ENCODE data around the gene AMER3. TPM values are rescaled to one million over a fixed set of nuclear protein-coding genes. Genes with fewer than 3 reads are reported as not detected.

Gene AMER3, protein sequence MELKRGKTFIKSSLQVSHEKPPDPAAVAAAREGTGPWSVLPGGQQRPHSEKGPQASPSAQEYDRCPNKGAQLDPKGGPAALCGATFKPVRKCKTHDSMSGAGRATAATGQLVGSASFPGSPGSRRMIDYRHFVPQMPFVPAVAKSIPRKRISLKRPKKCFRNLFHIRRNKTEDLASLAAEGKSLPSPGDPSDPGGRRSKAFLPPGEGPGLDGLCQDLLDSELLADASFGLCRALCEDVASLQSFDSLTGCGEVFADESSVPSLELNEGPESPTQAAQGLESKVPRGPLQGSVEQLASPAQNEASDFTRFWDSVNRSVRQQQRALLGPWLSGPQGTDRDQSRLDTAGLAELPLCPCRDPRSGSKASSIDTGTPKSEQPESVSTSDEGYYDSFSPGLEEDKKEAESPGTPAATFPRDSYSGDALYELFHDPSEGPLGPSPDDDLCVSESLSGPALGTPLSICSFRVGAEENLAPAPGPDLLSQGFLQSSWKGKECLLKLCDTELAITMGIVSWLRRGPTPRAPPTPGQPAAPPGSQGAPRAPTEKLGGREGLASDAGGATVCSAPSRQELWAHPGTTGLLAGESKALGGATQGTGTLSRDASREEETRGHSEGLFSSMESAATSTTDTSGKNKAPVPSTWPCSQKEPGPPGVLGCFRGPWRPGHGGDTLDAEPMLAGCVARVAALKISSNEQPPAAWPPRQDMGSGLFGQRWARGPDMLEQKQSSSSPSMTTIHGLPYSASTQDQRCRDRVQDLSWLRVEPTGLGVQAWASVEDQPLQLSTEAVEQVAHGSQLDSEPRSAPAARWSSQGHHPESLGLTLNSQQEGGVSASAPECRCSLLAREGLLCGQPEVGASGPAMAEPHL
- total RNA-seq = not detected

GRCh38 chr2:130755256-130756052 lies at the start of gene AMER3:
Gene AMER3, plus strand, starts transcription at chr2:130755540. Its CDS starts 6,533 bp downstream, at chr2:130762073.

GRCh38 chr2:130728549-130729316 lies 26.6 kb upstream of the AMER3 start, which contains the start of gene GPR148:
Gene GPR148, plus strand, starts transcription at chr2:130729070. Its CDS starts 82 bp downstream, at chr2:130729152.

Other genes starting within 250 kb of the AMER3 start
- not detected for gene POTEI, start 246.2 kb upstream of the AMER3 start, total RNA-seq
- gene CFC1B, start 234.3 kb upstream of the AMER3 start, total RNA-seq = not detected
- not detected for gene CFC1, start 156.0 kb upstream of the AMER3 start, total RNA-seq
- gene POTEJ, start 144.1 kb upstream of the AMER3 start, total RNA-seq = not detected
- not detected for gene GPR148, start 26.5 kb upstream of the AMER3 start, total RNA-seq
- 1 to 10 TPM; 1.4 to 2.1 TPM for gene ARHGEF4, start 81.4 kb downstream of the AMER3 start, total RNA-seq

All from activated naive CD4-positive, alpha-beta T cell treated with anti-CD3 and anti-CD28 coated beads, Interleukin-2, amount 10 ng/mL, durations not matched to agents 5 hours and 36 hours (primary cell).